Measurements from ENCODE around the gene CCDC40.

CCDC40 gene

GRCh38 chr17:80124351-80124981 is 88.0 kb downstream of the CCDC40 start:
- peaks cover 25 to 34% of the 10 kb centered on the region in 2 donors for H3K27me3 Mint-ChIP-seq
- ATAC-seq (replicated peaks) (no peak), DNase-seq (no peak)
- H3K36me3 Mint-ChIP-seq (ENCODE audit: insufficient read depth) = no peaks in the 10 kb centered on the region
- no peak overlapping the region for H3K4me3 Mint-ChIP-seq
- no peak overlapping the region for H3K27ac Mint-ChIP-seq
- H3K4me1 Mint-ChIP-seq (ENCODE audit: low read depth in 2 of 2) = no peaks in the 10 kb centered on the region
- H3K9me3 Mint-ChIP-seq = no peaks in the 10 kb centered on the region

DNA sequence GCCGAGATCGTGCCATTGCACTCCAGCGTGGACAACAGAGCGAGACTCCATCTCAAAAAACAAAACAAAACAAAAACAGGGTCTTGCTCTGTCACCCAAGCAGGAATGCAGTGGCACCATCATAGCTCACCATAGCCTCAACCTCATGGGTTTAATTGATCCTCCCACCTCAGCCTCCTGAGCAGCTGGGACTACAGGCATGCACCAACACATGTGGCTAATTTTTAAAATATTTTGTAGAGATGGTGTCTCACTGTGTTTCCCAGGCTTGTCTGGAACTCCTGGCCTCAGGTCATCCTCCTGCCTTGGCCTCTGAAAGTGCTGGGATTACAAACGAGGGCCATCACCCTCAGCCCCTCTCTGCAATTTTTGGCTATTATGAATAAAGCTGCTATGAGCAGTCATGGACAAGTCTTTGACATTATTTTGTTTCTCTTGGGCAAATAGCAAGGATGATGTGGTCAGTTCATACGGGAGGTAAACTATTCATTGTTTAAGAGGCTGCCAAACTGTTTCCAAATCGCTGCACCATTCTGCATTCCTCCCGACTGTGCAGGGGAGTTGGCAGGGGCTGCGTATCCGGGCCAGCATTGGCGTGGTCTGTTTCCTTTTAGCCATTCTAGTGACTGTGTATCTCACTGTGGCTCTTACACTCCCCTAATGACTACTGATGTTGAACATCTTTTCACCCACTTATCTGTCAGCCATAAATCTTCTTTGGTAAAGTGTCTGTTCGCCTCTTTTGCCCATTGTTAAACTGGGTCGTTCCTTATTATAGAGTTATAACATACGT is 89.4 kb downstream of the CCDC40 start:
- H3K27ac Mint-ChIP-seq = no peak overlapping the region
- no peak for DNase-seq
- H3K36me3 Mint-ChIP-seq (ENCODE audit: insufficient read depth) = peaks cover 3% of the 10 kb centered on the region
- no peak for ATAC-seq (replicated peaks)
- H3K4me1 Mint-ChIP-seq (ENCODE audit: low read depth in 2 of 2) = no peaks in the 10 kb centered on the region
- no peak overlapping the region for H3K4me3 Mint-ChIP-seq
- H3K9me3 Mint-ChIP-seq = no peaks in the 10 kb centered on the region
- H3K27me3 Mint-ChIP-seq = peaks cover 25 to 35% of the 10 kb centered on the region in 2 donors

GRCh38 chr17:80126449-80126715 is 89.9 kb downstream of the CCDC40 start:
- Mint-ChIP-seq H3K27ac (no peak overlapping the region), H3K4me3 (no peak overlapping the region), H3K9me3 (no peaks in the 10 kb centered on the region), H3K4me1 (ENCODE audit: low read depth in 2 of 2) (no peaks in the 10 kb centered on the region), H3K36me3 (ENCODE audit: insufficient read depth) (peaks cover 3% of the 10 kb centered on the region), H3K27me3 (peaks cover 25 to 35% of the 10 kb centered on the region in 2 donors)
- DNase-seq (no peak), ATAC-seq (replicated peaks) (no peak)

DNA sequence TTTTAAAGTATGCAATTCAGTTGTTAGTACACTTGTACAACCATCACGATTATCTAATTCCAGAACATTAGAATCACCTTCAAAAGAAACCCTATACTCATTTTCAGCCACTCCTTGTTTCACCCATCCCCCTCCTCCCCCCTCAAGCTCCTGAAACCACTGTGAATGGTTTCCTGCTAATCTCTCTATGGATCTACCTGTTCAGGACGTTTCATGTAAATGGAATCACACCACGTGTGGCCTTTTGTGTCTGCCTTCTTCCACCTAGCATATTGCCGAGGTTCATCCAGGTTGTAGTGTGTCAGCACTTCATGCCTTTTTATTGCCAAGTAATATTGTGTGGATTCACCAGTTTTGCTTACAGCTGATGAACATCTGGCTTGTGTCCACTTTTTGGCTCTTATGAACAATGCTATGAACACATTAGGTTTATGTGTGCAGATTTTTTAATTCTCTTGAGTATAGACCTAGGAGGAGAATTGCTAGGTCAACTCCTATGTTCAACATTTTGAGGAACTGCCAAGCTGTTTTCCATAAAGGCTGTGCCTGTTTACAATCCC is 92.6 kb downstream of the CCDC40 start:
- ATAC-seq (replicated peaks) = no peak
- Mint-ChIP-seq H3K9me3 (no peaks in the 10 kb centered on the region), H3K4me1 (ENCODE audit: low read depth in 2 of 2) (no peaks in the 10 kb centered on the region), H3K27me3 (peaks cover 23 to 31% of the 10 kb centered on the region in 2 donors), H3K36me3 (ENCODE audit: insufficient read depth) (peaks cover 25% of the 10 kb centered on the region), H3K27ac (no peak overlapping the region), H3K4me3 (no peak overlapping the region)
- no peak for DNase-seq

GRCh38 chr17:80130992-80131391 is 94.5 kb downstream of the CCDC40 start:
- Mint-ChIP-seq H3K9me3 (no peaks in the 10 kb centered on the region), H3K36me3 (ENCODE audit: insufficient read depth) (peaks cover 43% of the 10 kb centered on the region), H3K4me1 (ENCODE audit: low read depth in 2 of 2) (no peaks in the 10 kb centered on the region), H3K27ac (no peak overlapping the region), H3K4me3 (no peak overlapping the region), H3K27me3 (peaks cover 14 to 20% of the 10 kb centered on the region in 2 donors)
- no peak for DNase-seq
- no peak for ATAC-seq (replicated peaks)

GRCh38 chr17:80132906-80133625 is 96.6 kb downstream of the CCDC40 start:
- Mint-ChIP-seq H3K27me3 (peaks cover 6 to 9% of the 10 kb centered on the region in 2 donors), H3K9me3 (no peaks in the 10 kb centered on the region), H3K27ac (peak overlapping the region in 1 of 2 donors; percentile 75), H3K4me3 (no peak overlapping the region), H3K36me3 (ENCODE audit: insufficient read depth) (peaks cover 63% of the 10 kb centered on the region), H3K4me1 (ENCODE audit: low read depth in 2 of 2) (no peaks in the 10 kb centered on the region)
- no peak for DNase-seq
- ATAC-seq (replicated peaks) = no peak

- H3K27ac Mint-ChIP-seq = no peak overlapping the region
Observed at GRCh38 chr17:80133626-80133970, 97.2 kb downstream of the CCDC40 start.

DNA sequence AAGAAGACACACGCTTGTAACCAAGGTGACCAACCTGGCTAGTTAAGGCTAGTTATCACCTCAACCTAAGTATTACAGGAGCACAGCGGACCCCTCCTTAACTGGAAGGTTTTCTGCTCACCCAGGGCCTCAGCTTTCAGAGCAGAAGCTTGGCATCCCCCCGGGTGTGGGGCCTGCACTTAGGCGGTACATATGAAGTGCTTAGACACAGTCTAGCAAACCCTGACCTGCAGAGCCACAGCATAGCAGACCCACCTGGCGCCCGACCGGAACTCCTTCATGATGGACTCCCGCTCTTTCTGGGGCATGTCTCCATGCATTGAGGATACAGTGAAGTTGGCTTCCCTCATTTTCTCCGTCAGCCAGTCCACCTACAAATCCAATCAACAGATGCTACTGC is 100.7 kb downstream of the CCDC40 start:
- peaks cover 97% of the 10 kb centered on the region for H3K36me3 Mint-ChIP-seq (ENCODE audit: insufficient read depth)
- no peaks in the 10 kb centered on the region for H3K9me3 Mint-ChIP-seq
- no peak overlapping the region for H3K4me3 Mint-ChIP-seq
- H3K27ac Mint-ChIP-seq = no peak overlapping the region
- peaks cover 0 to under 1% of the 10 kb centered on the region in 2 donors for H3K4me1 Mint-ChIP-seq (ENCODE audit: low read depth in 2 of 2)
- DNase-seq = no peak
- no peak for ATAC-seq (replicated peaks)
- no peaks in the 10 kb centered on the region for H3K27me3 Mint-ChIP-seq

More at GRCh38 chr17:80133626-80133970, 97.2 kb downstream of the CCDC40 start:
- H3K36me3 Mint-ChIP-seq (ENCODE audit: insufficient read depth) = peaks cover 69% of the 10 kb centered on the region
- ATAC-seq (replicated peaks) (no peak), DNase-seq (no peak)
- no peaks in the 10 kb centered on the region for H3K4me1 Mint-ChIP-seq (ENCODE audit: low read depth in 2 of 2)
- peaks cover 6 to 9% of the 10 kb centered on the region in 2 donors for H3K27me3 Mint-ChIP-seq
- H3K9me3 Mint-ChIP-seq = no peaks in the 10 kb centered on the region
- H3K4me3 Mint-ChIP-seq = no peak overlapping the region

DNA sequence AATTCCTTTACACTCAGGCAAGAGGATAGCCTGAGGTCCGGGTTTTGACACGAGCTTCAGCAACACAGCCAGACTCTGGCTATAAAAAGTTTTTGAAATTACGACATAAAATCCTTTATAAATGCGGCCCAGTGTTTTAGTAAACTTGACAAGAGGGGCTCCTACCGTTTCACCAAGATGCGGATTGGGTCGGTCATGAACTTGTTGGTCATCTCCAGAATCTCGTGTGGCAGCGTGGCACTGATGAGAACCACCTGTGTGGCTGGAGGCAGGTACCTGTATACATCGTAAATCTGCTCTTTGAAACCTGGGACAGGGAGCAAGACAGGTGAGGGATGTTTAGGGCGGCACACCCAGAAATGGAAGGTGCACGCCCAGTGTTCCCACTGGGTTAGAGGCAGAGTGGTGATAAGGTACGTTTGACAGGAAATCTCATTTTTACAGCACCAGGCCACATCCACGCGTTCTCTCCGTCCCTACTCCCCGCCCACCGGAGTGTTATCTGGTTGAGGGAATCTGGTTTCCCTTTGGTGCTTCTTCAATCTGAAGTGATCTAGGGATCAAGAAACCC is 102.5 kb downstream of the CCDC40 start:
- no peak for ATAC-seq (replicated peaks)
- Mint-ChIP-seq H3K4me3 (no peak overlapping the region), H3K4me1 (ENCODE audit: low read depth in 2 of 2) (peaks cover 0 to 2% of the 10 kb centered on the region in 2 donors), H3K27me3 (no peaks in the 10 kb centered on the region), H3K27ac (no peak overlapping the region), H3K36me3 (ENCODE audit: insufficient read depth) (peaks cover 98% of the 10 kb centered on the region), H3K9me3 (no peaks in the 10 kb centered on the region)
- no peak for DNase-seq

GRCh38 chr17:80141463-80142165 is 105.2 kb downstream of the CCDC40 start:
- Mint-ChIP-seq H3K4me1 (ENCODE audit: low read depth in 2 of 2) (peaks cover 14 to 17% of the 10 kb centered on the region in 2 donors), H3K27ac (no peak overlapping the region), H3K4me3 (no peak overlapping the region), H3K36me3 (ENCODE audit: insufficient read depth) (peaks cover 87% of the 10 kb centered on the region), H3K9me3 (no peaks in the 10 kb centered on the region), H3K27me3 (no peaks in the 10 kb centered on the region)
- ATAC-seq (replicated peaks) = no peak
- no peak for DNase-seq

- Mint-ChIP-seq H3K27me3 (no peaks in the 10 kb centered on the region), H3K27ac (no peak overlapping the region), H3K4me1 (ENCODE audit: low read depth in 2 of 2) (peaks cover 16 to 21% of the 10 kb centered on the region in 2 donors), H3K4me3 (no peak overlapping the region), H3K36me3 (ENCODE audit: insufficient read depth) (peaks cover 83% of the 10 kb centered on the region), H3K9me3 (no peaks in the 10 kb centered on the region)
- no peak for ATAC-seq (replicated peaks)
- no peak for DNase-seq
Observed at GRCh38 chr17:80142929-80143328, 106.5 kb downstream of the CCDC40 start.

DNA sequence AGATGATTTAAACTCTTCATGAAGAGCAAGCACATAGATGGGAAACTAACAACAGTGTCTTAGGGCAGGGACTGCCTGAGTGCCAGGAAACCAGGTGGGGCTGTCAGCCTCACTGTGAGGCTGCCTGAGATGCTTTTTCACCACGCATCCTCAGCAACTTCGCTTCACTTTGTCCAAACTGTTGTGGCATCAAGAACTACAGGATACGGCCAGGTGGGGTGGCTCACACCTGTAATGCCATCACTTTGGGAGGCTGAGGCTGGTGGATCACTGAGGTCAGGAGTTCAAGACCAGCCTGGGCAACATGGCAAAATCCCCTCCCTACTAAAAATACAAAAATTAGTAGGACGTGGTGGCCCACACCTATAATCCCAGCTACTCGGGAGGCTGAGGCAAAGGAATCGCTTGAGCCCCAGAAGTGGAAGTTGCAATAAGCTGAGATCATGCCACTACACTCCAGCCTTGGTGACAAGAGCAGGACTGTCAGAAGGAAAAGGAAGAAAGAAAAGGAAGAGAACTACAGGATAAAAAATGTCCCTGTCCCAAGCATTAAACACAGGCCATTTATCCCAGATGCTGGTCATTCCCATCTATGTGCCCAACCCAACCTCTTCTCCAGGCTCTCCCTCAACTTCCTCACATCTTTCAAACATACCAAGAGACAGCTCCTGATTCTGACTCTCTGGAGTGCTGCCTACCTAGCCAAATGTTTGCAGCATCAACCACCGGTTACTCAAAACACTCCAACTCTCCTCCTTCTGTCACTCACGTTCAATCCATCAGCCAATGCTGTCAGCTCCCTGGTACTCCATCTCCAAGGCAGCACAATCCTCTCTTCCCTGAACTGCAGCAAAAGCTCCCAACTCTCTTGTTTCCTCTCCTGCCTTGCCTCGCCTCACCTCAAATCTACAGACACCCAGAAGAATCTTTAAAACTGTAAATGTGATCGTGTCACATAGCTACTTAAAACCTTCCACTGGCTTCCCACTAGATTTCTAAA is 108.9 kb downstream of the CCDC40 start:
- peaks cover 58% of the 10 kb centered on the region for H3K36me3 Mint-ChIP-seq (ENCODE audit: insufficient read depth)
- DNase-seq (no peak), ATAC-seq (replicated peaks) (no peak)
- no peaks in the 10 kb centered on the region for H3K9me3 Mint-ChIP-seq
- no peaks in the 10 kb centered on the region for H3K27me3 Mint-ChIP-seq
- peak overlapping the region; percentile 77 to 82 for H3K4me3 Mint-ChIP-seq
- peaks cover 19 to 24% of the 10 kb centered on the region in 2 donors for H3K4me1 Mint-ChIP-seq (ENCODE audit: low read depth in 2 of 2)
- peak overlapping the region; percentile 72 to 78 for H3K27ac Mint-ChIP-seq
